SK-N-SH (cell line): ENCODE measurements around the gene ANKS1B. TPM values are rescaled to one million over a fixed set of nuclear protein-coding genes. Genes with fewer than 3 reads are reported as not detected.

Source experiments
- CTCF ChIA-PET: fragments of 300-600, 350-600 bp; formaldehyde crosslinking; extraction: SDS; loops from one replicate; lab custom pipeline; 2021; lab: Yijun Ruan, JAX
- POLR2A ChIA-PET: fragments of 350-600 bp; sonication (Branson Sonifier 250); formaldehyde crosslinking; extraction: SDS; loops from one replicate; lab custom pipeline; 2020; ENCODE audit warnings: antibody characterized with exemption, inconsistent platforms; lab: Yijun Ruan, JAX
- DNase-seq: peaks from one replicate; pipeline ENCODE4 v3.0.0; 2012
- H2AFZ ChIP-seq: fragments of 200-600 bp; sonication (generic); 2 replicates; pipeline ENCODE4 v1.8.1; 2016; ENCODE audit warnings: antibody characterized with exemption, mild to moderate bottlenecking, low read depth
- H3F3A ChIP-seq: fragments of 200-600 bp; sonication (generic); replicated peaks from 2 replicates; pipeline ENCODE3; 2016; ENCODE audit warnings: antibody characterized with exemption, mild to moderate bottlenecking; ENCODE audit not compliant: insufficient read depth
- H3K27ac ChIP-seq, 2 experiments: fragments of 200-500 bp in 1 of 2; fragments of 200-600 bp in 1 of 2; sonication (Bioruptor generic) in 1 of 2; sonication (generic), shearing (Covaris generic) in 1 of 2; 2 replicates each; pipeline versions ENCODE4 v1.5.1 to v1.6.1; 2014 to 2016; ENCODE audit warnings: low read depth in 2 of 2, inconsistent platforms in 1 of 2, low read length in 1 of 2, mild to moderate bottlenecking in 1 of 2, mixed read lengths in 1 of 2
- H3K27me3 ChIP-seq: fragments of 200-600 bp; sonication (generic), shearing (Covaris generic); 2 replicates; pipeline ENCODE4 v1.6.1; 2016; ENCODE audit warnings: mixed run types; ENCODE audit not compliant: insufficient read depth
- H3K36me3 ChIP-seq, 2 experiments: fragments of 200-500 bp in 1 of 2; fragments of 200-600 bp in 1 of 2; sonication (Bioruptor generic) in 1 of 2; sonication (generic) in 1 of 2; replicated peaks in 1 of 2; 2 replicates each; pipeline versions ENCODE3 to v1.5.1; 2014 to 2016; ENCODE audit warnings: low read length in 1 of 2, mild to moderate bottlenecking in 1 of 2; ENCODE audit not compliant: insufficient read depth in 2 of 2, control insufficient read depth in 1 of 2
- H3K4me1 ChIP-seq, 2 experiments: fragments of 200-500 bp in 1 of 2; fragments of 200-600 bp in 1 of 2; sonication (Bioruptor generic) in 1 of 2; sonication (generic), shearing (Covaris generic) in 1 of 2; 2 replicates each; pipeline versions ENCODE4 v1.5.1 to v1.6.1; 2014 to 2016; ENCODE audit warnings: low read depth in 1 of 2, low read length in 1 of 2, mixed run types in 1 of 2; ENCODE audit not compliant: insufficient read depth in 2 of 2, control insufficient read depth in 1 of 2
- H3K4me2 ChIP-seq: fragments of 200-600 bp; sonication (generic), shearing (Covaris generic); 2 replicates; pipeline ENCODE4 v1.6.1; 2017; ENCODE audit warnings: mixed run types
- H3K4me3 ChIP-seq, 2 experiments: fragments of 200-500 bp in 1 of 2; fragments of 200-600 bp in 1 of 2; sonication (Bioruptor generic) in 1 of 2; sonication (generic), shearing (Covaris generic) in 1 of 2; 2 replicates each; pipeline versions ENCODE4 v1.5.1 to v1.8.1; 2014 to 2016; ENCODE audit warnings: low read depth in 2 of 2, inconsistent platforms in 1 of 2, low read length in 1 of 2, mild to moderate bottlenecking in 1 of 2, mixed read lengths in 1 of 2, moderate library complexity in 1 of 2
- H3K79me2 ChIP-seq: fragments of 200-600 bp; sonication (generic); 2 replicates; pipeline ENCODE4 v1.8.1; 2017; ENCODE audit warnings: mild to moderate bottlenecking; ENCODE audit not compliant: insufficient read depth
- H3K9ac ChIP-seq: fragments of 200-600 bp; sonication (generic); 2 replicates; pipeline ENCODE4 v1.6.1; 2017; ENCODE audit warnings: mixed run types
- H3K9me2 ChIP-seq: fragments of 200-600 bp; sonication (generic); 2 replicates; pipeline ENCODE4 v1.6.1; 2017; ENCODE audit warnings: mixed run types
- H3K9me3 ChIP-seq: fragments of 200-600 bp; sonication (generic); 2 replicates; pipeline ENCODE4 v1.6.1; 2017; ENCODE audit warnings: mixed run types, mild to moderate bottlenecking, moderate library complexity
- H4K20me1 ChIP-seq: fragments of 200-600 bp; sonication (generic); 2 replicates; pipeline ENCODE4 v1.6.1; 2017; ENCODE audit warnings: mild to moderate bottlenecking, mixed run types; ENCODE audit not compliant: insufficient read depth
- CTCF ChIP-seq: fragments of 200-600 bp; sonication (generic); IDR thresholded peaks from 2 replicates; pipeline ENCODE4 v1.6.1; 2017; ENCODE audit warnings: antibody characterized with exemption, mild to moderate bottlenecking, moderate library complexity
- ELF1 ChIP-seq: IDR thresholded peaks from 2 replicates; pipeline ENCODE4 v1.4.0; 2012
- EP300 ChIP-seq, 2 experiments: IDR thresholded peaks; 2 replicates each; pipeline versions ENCODE4 v1.4.0 to v1.6.1; 2012; ENCODE audit warnings: borderline replicate concordance in 1 of 2, low read depth in 1 of 2, low read length in 1 of 2
- JUND ChIP-seq: IDR thresholded peaks from 2 replicates; pipeline ENCODE4 v1.4.0; 2012
- MAX ChIP-seq: IDR thresholded peaks from 2 replicates; pipeline ENCODE4 v1.4.0; 2012; ENCODE audit warnings: low read depth
- MEF2A ChIP-seq: IDR thresholded peaks from 2 replicates; pipeline ENCODE4 v1.4.0; 2012; ENCODE audit warnings: low read depth, borderline replicate concordance
- NFIC ChIP-seq: IDR thresholded peaks from 2 replicates; pipeline ENCODE4 v1.4.0; 2012; ENCODE audit warnings: borderline replicate concordance
- POLR2AphosphoS5 ChIP-seq: IDR thresholded peaks from 2 replicates; pipeline ENCODE4 v1.6.1; 2012; ENCODE audit warnings: low read depth, low read length
- RAD21 ChIP-seq: IDR thresholded peaks from 2 replicates; pipeline ENCODE4 v1.6.1; 2012; ENCODE audit warnings: mild to moderate bottlenecking, low read length
- RFX5 ChIP-seq: IDR thresholded peaks from 2 replicates; pipeline ENCODE4 v1.6.1; 2012; ENCODE audit warnings: mild to moderate bottlenecking, improper control_type of control experiment, low read length
- RXRA ChIP-seq: IDR thresholded peaks from 2 replicates; pipeline ENCODE4 v1.4.0; 2012; ENCODE audit warnings: low read depth, mild to moderate bottlenecking, borderline replicate concordance
- SMC3 ChIP-seq: IDR thresholded peaks from 2 replicates; pipeline ENCODE4 v1.6.1; 2012; ENCODE audit warnings: low read depth, low read length, improper control_type of control experiment
- TAF1 ChIP-seq: IDR thresholded peaks from 2 replicates; pipeline ENCODE4 v1.6.1; 2012; ENCODE audit warnings: low read depth, mild to moderate bottlenecking, low read length, moderate library complexity, borderline replicate concordance
- TCF12 ChIP-seq: IDR thresholded peaks from 2 replicates; pipeline ENCODE4 v1.4.0; 2012
- ZBTB33 ChIP-seq: IDR thresholded peaks from 2 replicates; pipeline ENCODE4 v1.4.0; 2012; ENCODE audit warnings: low read depth, borderline replicate concordance
- WGBS: methylation state at CpG from one replicate; pipeline ENCODE4 v1.1.6; 2017; ENCODE audit warnings: low lambda C conversion rate; 5-methylcytosine and 5-hydroxymethylcytosine counted together
- polyA plus RNA-seq, 3 experiments: library from polyadenylated mRNA; depleted of rRNA; stranded (reverse); fragments of >200 nt; gene quantifications; 2 replicates each; pipeline ENCODE4 v1.2.3, GENCODE V29; 2012
- TF ChIP-seq, protein P1 (sequence below): IDR thresholded peaks from 2 replicates; pipeline ENCODE4; 2012

Gene ANKS1B
- polyA plus RNA-seq, 1 of the 3 experiments (the other 2 are of a cell fraction) = 1.8 TPM

DNA sequence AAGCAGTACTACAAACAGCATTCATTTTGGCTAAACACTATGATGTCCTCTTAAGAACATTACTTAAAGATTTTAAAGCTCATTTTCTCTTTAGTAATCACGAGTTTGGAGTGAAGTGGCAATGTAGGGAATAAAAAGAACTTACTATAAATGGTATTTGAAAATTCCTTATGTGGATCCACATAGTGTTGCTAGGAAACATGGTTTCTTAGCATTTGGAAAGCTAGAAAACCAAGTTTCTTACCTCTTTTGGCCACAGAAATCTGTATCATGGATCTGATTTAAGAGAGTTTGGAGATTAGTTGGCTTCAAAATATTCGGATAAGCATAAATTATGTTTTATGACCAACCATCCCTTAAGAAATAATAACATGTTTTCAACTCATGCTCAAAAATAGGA lies 674.9 kb downstream of the ANKS1B start:
- Histone ChIP-seq H3K4me3 (no peak overlapping the region), H3K4me1 (no peaks in the 10 kb centered on the region), H3K9me2 (no peaks in the 10 kb centered on the region), H3K27ac (no peak overlapping the region), H3K9me3 (no peaks in the 10 kb centered on the region), H4K20me1 (no peaks in the 10 kb centered on the region), H3K4me2 (no peak overlapping the region), H3F3A (no peaks in the 10 kb centered on the region), H3K9ac (no peak overlapping the region), H2AFZ (no peak overlapping the region), H3K79me2 (no peaks in the 10 kb centered on the region), H3K36me3 (no peaks in the 10 kb centered on the region), H3K27me3 (no peaks in the 10 kb centered on the region)
- ChIA-PET CTCF (interaction anchor here (1.2 kb wide), 1 partner anchor 21 kb away, joined by 3 read pairs; no protein-coding TSS in a partner anchor), POLR2A (no interaction called here)
- no peak for DNase-seq
- no peak for TF ChIP-seq MAX
- TF ChIP-seq JUND = no peak
- TF ChIP-seq, protein P1, sequence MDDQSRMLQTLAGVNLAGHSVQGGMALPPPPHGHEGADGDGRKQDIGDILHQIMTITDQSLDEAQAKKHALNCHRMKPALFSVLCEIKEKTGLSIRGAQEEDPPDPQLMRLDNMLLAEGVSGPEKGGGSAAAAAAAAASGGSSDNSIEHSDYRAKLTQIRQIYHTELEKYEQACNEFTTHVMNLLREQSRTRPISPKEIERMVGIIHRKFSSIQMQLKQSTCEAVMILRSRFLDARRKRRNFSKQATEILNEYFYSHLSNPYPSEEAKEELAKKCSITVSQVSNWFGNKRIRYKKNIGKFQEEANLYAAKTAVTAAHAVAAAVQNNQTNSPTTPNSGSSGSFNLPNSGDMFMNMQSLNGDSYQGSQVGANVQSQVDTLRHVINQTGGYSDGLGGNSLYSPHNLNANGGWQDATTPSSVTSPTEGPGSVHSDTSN = no peak
- TF ChIP-seq MEF2A = no peak
- no peak for TF ChIP-seq POLR2AphosphoS5
- no peak for TF ChIP-seq RAD21
- no peak for TF ChIP-seq RXRA
- no peak for TF ChIP-seq ZBTB33
- no peak for TF ChIP-seq CTCF
- TF ChIP-seq TCF12 = no peak
- no peak for TF ChIP-seq NFIC
- no peak for TF ChIP-seq RFX5
- TF ChIP-seq SMC3 = no peak
- no peak for TF ChIP-seq TAF1
- no peak for TF ChIP-seq ELF1
- no peak for TF ChIP-seq EP300 (IDR thresholded peaks at IDR 0.05; ENCODE audit: borderline replicate concordance in 1 of 2, low read depth in 1 of 2, low read length in 1 of 2)
- WGBS = 31% methylated on average over 2 of the region's 2 CpGs
